ENCODE measurements around the gene TADA2B. TPM values are rescaled to one million over a fixed set of nuclear protein-coding genes. Genes with fewer than 3 reads are reported as not detected.

TADA2B gene
- total and polyA plus RNA-seq, 12 donors = 15.4 to 40.8 (median 30.0) TPM

DNA sequence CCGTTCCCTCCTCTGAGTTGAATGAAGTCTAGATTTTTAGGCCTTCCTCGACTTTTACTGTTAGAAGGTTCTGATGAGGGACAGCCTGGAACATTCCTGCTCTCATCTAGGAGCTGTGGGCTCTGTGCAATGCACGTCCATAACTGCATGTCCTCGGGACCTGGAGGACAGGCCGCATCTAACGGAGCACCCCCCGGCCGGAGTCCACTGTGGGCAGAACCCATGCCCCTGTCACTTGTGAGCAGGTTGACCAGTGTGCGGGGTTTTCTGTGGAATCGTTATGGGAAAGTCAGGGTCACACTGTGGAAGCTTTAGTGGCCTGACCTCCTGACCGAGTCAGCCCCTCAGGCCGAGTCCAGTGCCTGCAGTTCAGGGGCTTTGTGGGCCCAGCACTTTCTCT lies 19.3 kb upstream of the TADA2B start:
- TF ChIP-seq, protein P1, sequence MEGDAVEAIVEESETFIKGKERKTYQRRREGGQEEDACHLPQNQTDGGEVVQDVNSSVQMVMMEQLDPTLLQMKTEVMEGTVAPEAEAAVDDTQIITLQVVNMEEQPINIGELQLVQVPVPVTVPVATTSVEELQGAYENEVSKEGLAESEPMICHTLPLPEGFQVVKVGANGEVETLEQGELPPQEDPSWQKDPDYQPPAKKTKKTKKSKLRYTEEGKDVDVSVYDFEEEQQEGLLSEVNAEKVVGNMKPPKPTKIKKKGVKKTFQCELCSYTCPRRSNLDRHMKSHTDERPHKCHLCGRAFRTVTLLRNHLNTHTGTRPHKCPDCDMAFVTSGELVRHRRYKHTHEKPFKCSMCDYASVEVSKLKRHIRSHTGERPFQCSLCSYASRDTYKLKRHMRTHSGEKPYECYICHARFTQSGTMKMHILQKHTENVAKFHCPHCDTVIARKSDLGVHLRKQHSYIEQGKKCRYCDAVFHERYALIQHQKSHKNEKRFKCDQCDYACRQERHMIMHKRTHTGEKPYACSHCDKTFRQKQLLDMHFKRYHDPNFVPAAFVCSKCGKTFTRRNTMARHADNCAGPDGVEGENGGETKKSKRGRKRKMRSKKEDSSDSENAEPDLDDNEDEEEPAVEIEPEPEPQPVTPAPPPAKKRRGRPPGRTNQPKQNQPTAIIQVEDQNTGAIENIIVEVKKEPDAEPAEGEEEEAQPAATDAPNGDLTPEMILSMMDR (IDR thresholded peaks at IDR 0.05) = no peak
- ATAC-seq (no peak), DNase-seq (no peak)
- Histone ChIP-seq H3K27me3 (no peaks in the 10 kb centered on the region), H3K4me3 (no peak overlapping the region), H3K36me3 (peaks cover 0 to 94% (median 30%) of the 10 kb centered on the region in 9 donors), H3K9me3 (no peaks in the 10 kb centered on the region), H3K4me1 (no peaks in the 10 kb centered on the region), H3K27ac (no peak overlapping the region)
- WGBS, 2 donors = 92 to 96% methylated on average over 12 of the region's 12 CpGs
- intact Hi-C loops (cut with DNase I) = no loop called here

DNA sequence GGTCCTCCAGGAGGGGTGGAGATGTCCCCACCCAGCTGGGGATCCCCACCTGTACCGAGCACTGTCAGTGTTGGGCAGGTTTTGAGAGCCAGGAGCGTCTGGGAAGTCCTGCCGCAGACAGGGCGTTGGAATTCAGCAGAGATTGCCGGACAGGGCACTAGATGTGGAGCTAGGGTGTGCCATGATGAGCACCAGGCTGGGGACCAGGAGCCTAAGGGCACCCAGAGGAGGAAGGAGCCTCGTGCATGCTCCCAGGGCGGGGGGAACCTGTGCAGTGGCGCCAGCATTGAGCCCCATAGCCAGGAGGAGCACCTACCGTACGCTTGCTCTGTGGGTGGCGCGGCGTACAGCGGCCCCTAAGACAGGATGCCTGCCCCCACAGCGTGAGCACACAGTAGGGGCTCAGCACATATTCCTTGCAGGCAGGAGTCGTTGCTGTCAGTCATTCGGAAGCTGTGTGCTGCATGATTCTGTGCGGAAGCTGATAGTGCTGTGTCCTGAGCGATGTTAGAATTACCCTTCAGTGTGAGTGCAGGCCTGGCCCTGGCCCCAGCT lies 18.8 kb upstream of the TADA2B start:
- ATAC-seq = peak in 2 of 8 donors; percentile 37 to 53
- no peak for DNase-seq
- Histone ChIP-seq H3K4me3 (no peak overlapping the region), H3K27me3 (no peaks in the 10 kb centered on the region), H3K4me1 (no peaks in the 10 kb centered on the region), H3K9me3 (no peaks in the 10 kb centered on the region), H3K36me3 (peaks cover 0 to 94% (median 30%) of the 10 kb centered on the region in 9 donors), H3K27ac (no peak overlapping the region)
- TF ChIP-seq, protein P1 (IDR thresholded peaks at IDR 0.05) = no peak
- WGBS, 2 donors = 88 to 94% methylated on average over 19 of the region's 19 CpGs
- intact Hi-C loops (cut with DNase I) = no loop called here

DNA sequence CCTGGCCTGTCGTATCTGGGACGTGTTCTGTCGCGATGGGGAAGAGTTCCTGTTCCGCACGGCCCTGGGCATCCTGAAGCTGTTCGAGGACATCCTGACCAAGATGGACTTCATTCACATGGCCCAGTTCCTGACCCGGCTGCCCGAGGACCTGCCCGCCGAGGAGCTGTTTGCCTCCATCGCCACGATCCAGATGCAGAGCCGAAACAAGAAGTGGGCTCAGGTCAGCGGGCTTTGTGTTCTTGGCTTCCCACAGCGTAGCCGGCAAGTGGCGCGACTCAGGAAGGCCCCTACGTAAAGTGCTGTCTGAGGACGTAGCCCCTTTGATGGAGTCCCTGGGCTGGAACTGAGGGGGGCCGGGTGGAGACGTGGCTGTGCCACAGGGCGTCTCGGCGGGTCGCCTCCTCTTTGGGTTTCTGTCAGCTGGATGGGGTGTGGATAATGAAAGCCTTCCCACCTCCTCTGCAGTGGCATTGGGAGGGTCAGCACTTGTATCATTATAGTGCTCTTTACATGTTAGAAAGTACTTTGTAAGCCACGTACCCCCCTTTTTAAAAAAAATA lies 18.1 kb upstream of the TADA2B start:
- intact Hi-C loops (cut with DNase I) = no loop called here
- Histone ChIP-seq H3K27ac (no peak overlapping the region), H3K36me3 (peaks cover 0 to 97% (median 31%) of the 10 kb centered on the region in 9 donors), H3K27me3 (no peaks in the 10 kb centered on the region), H3K4me3 (no peak overlapping the region), H3K9me3 (no peaks in the 10 kb centered on the region), H3K4me1 (no peaks in the 10 kb centered on the region)
- WGBS, 2 donors = 90% methylated on average over 28 of the region's 28 CpGs
- no peak for DNase-seq
- ATAC-seq = no peak
- TF ChIP-seq, protein P1 (IDR thresholded peaks at IDR 0.05) = no peak

- 96 to 97% methylated on average over 9 of the region's 9 CpGs for WGBS, 2 donors
- DNase-seq (no peak), ATAC-seq (no peak)
- Histone ChIP-seq H3K36me3 (peaks cover 0 to 97% (median 38%) of the 10 kb centered on the region in 9 donors), H3K27me3 (no peaks in the 10 kb centered on the region), H3K9me3 (no peaks in the 10 kb centered on the region), H3K27ac (no peak overlapping the region), H3K4me3 (no peak overlapping the region), H3K4me1 (no peaks in the 10 kb centered on the region)
- intact Hi-C loops (cut with DNase I) = no loop called here
- TF ChIP-seq, protein P1 (IDR thresholded peaks at IDR 0.05) = no peak
These were observed 17.1 kb upstream of the TADA2B start for GRCh38 chr4:7026107-7026506.

All from heart right ventricle (tissue), 16 donors.